SKM-1 treated with dmso at 0.1 percent for 144 hours (cell line): ENCODE measurements around the gene IL24.

Experiments used
- DNase-seq: peaks from one replicate; lab custom pipeline; 2025; ENCODE audit not compliant: unreplicated experiment; lab: John Stamatoyannopoulos, UW

The IL24 gene

DNA sequence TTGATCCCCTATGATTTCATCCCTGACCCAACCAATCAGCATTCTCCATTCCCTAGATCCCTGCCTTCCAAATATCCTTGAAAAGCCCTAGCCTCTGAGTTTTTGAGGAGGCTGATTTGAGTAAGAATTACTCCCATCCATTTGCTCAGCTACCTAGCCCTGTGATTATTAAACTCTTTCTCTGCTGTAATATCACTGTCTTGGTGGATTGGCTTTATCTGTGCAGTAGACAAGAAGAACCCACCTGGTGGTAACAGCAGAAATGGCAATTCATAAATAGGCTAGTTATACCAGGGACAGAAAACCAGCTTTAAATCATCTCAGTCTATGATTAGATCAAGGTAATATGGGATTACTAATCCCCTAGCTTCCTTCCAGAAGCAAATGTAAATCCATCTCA is 18.8 kb upstream of the IL24 start:
- no peak for DNase-seq

DNA sequence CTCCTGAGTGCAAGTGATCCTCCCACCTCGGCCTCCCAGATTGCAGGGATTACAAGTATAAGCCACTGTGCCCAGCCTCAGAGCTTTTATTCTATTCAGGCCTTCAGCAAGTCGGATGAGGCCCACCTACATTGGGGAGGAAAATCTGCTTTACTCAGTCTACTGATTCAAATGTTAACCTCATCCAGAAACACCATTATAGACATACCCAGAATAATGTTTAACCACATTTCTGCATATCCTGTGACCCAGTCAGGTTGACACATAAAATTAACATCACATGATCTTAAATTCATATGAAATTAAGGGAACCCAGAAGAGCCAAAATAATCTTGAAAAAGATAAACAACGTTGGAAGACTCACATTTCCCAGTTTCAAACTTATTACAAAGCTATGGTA is 16.9 kb upstream of the IL24 start:
- DNase-seq: no peak

DNA sequence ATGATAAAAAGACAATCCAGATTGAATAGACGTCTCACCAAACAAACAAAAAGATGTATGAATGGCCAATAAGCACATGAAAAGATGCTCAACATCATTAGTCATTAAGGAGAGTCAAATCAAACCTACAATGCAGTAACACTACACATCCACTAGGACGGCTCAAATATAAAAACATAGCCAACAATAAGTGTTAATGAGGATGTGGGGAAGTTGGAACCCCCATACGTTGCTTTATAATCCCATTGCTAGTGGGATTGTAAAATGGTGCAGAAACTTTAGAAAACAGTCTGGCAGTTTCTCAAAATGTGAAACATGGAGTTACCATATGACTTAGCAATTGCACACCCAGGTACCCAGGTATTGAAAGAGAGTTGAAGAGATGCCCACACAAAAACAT is 14.7 kb upstream of the IL24 start:
- DNase-seq: no peak

DNA sequence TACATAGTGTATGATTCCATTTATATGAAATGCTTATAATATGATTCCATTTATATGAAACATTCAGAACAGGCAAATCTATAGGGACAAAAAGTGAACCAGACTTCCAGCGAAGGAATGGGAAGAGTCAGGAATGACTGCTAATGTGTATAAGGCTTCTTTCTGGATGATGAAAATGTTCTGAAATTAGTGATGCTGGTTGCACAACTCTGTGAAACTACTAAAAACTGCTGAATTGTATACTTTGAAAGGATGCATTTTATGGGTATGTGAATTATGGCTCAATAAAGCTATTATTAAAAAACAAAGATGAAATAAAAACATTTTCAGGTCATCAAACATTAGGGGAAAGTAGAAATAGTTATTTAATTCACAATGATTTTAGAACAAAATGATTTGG is 14.1 kb upstream of the IL24 start:
- DNase-seq: no peak

DNA sequence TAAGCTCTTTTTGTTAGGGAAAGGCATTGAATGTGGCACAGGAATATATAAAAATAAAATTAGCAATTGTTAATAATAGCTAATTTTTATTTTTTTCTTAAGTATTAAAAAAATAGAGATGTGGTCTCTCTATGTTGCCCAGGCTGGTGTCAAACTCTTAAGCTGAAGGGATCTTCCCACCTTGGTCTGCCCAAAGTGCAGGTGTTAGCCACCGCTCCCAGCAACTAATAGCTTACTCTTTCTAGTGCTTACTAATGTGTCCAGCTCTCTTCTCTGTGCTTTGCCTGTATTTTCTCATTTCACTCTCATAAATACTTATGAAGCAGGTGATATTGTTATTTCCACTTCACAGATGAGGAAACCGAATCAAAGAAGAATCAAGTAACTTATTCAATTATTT is 13.4 kb upstream of the IL24 start:
- DNase-seq: no peak

DNA sequence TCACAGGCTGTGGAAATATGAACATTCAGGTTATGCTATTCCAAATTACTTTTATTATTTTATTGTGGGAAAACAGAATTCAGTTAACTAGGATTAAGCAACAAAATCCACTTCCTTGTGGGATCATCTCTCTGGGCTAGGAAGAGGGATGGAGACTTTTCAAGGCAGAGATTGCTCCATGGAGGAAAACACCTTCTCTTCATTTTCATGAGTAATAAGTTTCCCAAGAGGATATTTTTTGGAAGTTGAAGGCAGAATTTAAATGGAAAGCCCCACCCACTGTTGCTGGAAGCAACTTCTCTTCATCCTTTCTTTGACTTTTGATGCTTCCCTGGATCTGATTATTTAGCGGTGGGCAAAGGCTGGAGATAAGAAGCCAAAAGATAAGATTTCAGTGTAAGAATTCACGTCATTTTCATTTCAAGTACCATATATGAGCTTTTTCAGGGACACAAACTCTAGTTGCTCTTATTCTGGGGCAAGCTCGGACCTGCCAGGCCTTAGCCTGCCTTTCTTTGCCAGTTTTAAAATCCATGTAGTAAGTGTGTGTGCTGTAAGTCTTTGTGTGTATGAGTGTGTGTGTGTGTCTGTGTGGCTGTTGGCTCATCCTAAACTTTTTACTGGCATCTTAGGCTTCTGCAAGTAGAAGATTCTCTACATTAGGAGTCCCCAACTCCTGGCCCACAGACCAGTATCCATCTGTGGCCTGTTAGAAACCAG is 11.7 kb upstream of the IL24 start:
- no peak for DNase-seq

DNA sequence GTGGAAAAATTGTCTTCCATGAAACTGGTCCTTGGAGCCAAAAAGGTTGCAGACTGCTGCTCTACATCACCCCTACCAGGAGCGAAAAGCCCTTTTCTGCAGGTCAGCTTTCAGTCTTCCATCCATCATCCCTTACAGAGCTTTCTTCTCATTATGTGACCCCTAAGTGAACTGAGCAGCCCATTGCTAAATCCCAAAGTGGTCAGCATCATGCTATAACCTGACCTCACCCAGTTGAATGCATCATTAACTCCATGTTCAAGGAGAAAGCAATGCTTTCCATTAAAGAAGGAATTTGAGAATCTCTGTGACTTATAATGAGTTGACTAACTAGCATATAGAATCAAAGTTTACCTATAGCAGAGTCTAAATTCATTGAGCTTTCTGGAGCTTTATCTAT is 10.4 kb upstream of the IL24 start:
- DNase-seq: no peak

DNA sequence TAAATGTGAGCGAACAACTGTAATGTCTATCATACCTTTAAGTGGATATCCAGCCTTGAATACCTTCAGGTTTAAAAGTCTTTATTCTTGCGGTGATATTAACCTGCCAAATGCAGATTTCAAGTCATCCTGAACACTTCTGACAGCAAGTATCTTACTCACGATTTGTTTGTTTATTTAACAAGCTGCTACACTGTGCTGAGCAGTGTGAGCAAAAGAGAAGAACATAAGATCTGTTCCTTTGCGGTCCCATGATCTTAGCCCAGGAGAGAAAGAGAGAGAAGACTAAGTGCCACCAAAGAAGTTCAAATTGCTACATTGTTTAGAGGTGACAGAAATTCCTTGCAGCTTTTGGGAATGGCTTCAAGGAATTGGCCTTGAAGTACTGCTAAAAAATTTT is 9.5 kb upstream of the IL24 start:
- DNase-seq: no peak

DNA sequence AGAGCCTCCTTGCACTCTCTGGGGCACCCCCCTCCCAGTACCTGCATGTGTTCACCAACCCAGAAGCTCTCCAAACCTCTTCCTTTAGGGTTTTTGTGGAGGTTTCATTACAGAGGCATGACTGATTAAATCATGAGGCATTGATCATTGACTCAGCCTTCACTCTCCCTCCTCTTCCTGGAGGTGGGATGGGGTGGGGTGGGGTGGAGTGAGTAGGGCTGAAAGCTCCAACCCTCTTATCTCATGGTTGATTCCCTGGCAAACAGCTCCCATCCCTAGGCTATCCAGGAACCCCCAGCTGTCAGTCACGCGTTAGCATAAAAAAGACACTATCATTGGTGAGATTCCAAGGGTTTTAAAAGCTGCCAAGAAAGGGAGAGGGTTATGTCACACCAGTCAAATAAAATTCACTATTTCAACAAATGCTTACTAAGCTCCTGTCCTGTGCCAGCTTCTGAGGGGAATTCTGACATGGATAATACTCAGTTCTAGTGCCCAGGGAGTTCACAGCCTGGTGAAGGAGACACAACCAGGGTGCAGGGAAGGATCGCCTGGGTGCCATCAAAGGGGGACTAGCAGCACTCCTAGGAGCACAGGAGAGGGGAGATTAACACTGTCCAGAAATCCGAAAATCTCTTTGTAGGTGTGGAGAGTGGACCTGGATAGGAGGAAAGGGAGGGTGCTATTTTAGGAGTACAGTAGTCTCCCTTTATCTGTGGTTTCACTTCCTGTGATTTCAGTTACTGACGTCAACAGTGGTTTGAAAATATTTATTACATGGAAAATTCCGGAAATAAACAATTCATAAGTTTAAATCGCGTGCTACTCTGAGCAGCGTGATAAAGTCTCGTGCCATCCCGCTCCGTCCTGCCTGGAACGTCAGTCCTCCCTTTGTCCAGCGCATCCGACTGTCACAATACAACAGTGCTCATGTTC is 6.8 kb upstream of the IL24 start:
- DNase-seq: no peak

DNA sequence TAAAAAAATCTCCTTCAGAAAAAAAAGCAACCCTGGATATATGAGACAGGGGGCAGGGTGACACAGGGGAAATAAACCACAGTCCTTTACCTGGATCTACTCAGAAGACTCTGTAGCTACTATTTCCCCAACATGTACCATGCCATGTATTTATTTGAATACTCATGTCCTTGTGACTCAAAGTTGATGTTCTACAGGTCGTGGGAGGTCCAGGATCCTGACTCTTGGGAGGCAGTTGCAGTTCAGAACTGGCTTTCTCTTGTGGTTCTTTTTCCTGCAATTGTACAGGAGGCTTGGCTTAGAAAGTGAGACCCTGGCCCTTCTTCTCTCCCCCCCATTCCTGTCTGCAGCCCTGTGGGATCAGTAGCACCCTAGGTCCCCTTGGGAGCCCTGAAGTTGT is 5.8 kb upstream of the IL24 start:
- no peak for DNase-seq

DNA sequence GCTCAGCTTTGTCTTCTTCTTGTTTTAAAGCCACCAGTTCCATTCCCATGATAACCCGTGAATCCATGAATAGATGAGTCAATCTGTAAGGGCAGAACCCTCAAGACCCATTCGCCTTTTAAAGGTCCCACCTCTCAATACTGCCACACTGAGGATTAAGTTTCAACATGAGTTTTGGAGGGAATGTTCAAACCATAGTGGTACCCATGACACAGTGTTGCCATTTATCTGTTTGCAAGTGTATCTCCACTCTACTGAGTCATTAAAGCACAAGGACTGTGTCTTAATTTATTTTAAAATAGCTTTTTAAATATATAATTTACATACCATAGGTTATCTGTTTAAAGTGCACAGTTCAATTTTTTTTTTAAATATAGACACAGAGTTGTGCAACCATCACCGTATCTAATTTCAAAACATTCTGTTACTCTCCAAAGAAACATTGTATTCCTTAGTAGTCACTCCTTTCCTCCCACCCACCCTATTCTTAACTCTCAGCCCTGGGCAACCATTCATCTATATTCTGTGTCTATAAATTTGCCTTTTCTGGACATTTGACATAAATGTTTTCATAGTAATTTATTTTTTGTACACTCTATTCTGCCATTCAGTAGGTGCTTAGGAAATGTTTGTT is 4.8 kb upstream of the IL24 start:
- no peak for DNase-seq

DNA sequence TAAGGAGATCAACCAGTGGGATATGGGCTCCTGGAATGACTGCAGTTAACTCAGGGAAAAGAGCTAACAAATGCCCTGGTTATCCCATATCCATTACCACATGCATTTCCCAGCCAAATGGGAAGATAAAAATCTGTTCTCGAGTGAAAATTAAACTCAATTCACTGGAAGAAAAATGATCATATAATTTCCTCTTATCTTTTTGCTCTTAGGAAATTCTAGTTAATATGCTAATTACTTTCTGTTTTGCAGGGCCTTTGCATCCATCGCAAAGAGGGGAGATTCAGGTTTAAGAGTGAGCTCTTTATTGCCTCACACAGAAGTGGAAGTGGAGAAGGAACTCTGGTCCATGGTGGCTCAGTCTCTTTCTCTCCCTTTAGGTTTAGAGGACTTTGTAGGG is 3.9 kb upstream of the IL24 start:
- no peak for DNase-seq

DNA sequence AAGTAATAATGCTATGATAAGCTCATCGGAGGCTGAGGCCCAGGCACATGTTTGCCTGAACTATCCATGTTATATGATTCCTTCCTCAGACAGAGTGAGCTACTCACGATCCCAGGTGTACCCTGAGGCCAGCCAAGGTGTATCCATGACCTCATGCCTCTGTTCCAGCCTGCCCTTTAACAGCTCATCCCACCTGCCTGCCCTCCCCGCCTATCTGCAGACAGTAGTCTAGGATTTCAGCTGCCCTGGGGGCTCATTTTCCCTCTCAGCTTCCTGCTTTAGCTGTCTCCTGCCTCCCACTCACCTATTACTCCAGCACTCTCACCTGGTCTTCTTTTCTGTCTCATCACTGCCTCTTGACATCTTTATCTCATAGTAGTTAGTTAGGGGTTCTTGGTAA is 1.9 kb upstream of the IL24 start:
- DNase-seq: no peak

DNA sequence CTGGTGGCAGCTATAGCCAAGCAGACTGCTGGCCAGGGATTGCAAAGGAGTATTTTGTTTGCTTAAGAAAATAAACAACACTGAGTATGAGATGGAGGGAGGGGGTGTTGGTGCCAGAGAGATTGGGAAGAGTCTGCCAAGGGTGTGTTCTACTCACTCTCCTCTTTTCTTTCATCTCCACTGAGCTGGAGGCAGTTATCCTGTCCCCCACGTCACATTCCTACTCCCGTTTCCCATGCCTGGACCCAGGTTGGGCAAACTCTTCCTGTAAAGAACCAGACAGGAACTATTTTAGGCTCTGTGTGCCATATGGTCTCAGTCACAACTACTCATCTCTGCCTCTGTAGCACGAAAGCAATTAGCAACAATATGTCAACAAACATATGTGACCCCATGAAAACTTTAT is 1.4 kb upstream of the IL24 start:
- DNase-seq: no peak

DNA sequence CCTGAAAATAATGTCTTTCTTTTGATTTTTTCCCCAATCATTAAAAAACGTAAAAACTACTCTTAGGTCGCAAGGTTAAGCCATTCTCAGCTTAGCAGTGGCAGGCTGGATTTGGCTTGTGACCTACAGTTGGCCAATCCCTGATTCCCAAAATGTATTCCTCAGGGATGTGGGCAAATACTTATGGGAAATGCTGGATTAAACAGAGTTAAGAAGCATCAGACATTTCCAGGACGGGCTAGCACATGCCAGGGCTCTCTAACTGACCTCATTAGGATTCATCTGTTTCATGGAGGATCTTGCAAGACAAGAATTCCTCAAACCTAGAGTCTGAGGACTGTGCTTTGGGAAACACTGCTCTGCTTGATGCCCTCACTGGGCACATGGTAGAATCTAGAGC is 982 bp upstream of the IL24 start:
- DNase-seq: no peak

DNA sequence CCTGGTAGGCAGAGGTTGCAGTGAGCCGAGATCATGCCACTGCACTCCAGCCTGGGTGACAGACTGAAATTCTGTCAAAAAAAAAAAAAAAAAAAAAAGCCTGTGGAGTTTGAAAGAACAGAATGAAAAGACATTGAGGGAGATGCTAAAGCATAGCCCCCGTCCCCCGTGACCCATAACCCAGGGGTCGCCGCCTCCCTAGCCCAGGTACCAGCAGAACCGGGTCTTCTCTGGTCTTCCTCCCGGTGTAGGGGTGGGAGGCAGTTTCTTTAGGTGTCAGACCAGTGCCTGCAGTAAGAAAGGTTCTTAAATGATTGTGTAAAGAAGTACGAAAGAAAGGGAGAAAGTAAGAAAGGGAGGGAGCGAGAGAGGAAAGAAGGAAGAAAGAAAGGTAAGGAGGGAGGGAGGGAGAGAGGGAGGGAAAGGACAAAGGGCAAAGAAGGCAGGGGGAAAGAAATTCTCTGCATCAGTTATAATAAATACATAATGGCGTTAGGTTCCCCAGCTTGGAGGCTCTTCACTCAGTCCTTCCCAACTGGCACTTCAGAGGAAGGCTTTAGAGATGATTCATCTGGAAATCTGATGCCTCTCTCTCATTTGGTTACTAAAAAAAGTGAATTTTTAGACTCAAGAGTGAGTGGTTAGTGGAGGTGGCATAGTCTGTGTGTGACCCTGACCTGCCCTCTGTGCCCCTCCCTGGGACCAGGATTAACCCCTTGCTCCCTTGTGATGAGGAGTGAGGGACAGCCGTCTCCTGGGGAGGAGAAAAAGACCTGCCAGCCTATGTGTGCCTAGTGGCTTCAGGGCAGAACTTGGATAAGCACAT is 1.1 kb downstream of the IL24 start:
- no peak for DNase-seq

DNA sequence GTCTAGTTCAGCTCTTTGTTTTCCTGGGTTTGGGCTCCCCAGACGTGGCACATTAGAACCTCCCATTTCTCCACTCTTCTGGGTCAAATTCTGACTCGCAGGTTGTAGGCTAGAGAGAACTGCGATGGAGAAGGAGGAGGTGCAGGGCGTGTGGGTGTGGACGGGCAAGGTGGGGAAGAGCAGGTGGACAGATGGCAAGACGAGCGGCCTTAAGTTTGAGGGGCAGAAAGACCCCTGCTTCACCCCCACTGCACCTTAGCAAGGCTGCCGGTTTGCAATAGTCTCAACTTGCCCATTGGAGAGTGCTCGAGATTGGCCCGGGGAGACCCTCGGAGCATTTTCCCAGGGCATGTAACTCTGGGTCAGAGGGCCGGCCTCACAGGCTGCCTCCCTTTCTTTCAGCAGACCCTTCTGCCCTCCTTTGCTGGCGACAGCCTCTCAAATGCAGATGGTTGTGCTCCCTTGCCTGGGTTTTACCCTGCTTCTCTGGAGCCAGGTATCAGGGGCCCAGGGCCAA is 1.7 kb downstream of the IL24 start:
- DNase-seq: no peak

DNA sequence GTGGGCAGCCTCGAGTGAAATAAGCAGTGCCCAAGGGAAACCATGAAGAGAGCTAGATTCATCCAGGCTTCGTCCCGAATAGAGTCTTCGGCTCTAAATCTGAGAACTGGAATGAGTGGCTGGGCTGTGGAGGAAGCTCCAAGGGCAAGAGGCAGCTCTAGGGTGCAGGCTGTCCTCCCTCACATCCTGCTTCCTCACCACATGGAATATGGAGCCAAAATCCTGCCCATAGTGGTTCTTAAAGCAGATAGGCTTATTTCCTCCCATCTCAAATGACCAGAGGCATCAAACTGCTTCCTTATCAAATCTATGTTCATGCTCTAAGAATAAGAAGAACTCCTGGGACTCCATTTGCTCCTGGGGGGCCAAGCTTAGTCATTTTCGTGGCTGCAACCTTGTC is 2.5 kb downstream of the IL24 start:
- DNase-seq: no peak

DNA sequence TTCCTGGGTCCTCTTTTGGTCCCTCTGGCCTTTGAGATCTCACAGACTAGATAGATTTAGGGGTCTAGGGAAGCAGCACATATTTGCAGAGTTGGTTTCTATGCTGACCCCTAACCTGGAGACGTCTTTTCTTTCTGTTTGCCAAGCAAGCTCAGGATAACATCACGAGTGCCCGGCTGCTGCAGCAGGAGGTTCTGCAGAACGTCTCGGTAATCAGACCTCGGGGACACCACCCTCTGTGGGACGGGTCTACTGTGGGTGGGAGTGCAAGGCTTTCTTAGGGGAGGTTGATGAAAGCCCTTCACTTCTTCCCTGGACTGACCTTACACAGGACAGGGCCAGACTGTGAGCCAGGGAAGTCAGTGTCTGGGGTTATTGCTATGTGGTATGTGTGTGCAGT is 2.9 kb downstream of the IL24 start:
- DNase-seq: no peak

DNA sequence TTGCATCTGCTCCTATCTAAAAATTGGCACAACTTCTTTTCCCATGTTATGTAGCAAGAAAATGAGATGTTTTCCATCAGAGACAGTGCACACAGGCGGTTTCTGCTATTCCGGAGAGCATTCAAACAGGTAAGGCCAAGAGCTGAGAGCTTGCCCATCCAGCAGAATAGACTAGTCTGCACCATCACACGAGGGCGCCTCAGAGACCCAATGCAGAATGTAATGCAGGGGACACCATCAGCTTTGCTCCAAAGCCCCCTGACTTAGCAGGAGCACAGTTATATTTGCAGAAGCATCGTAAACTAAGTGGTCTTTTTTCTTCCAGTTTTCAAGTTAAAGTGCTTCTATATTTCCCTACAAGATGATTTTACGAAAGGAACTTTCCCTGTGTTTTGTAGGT is 4.7 kb downstream of the IL24 start:
- no peak for DNase-seq

DNA sequence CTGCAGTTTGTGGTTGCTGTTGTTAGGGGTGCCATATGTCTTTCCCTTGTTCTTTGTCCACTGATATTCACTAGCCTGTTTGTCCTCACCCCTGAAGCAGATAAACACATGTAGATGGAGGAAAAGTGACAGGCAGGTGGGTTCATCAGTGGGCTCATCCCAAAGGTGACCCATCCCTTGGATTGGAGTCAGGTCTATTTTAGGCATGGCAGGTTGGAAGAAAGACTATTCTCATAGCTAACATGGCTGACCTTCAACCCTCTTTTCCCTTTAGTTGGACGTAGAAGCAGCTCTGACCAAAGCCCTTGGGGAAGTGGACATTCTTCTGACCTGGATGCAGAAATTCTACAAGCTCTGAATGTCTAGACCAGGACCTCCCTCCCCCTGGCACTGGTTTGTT is 5.5 kb downstream of the IL24 start:
- no peak for DNase-seq
